PC-9 (cell line): ENCODE data around the gene MSMO1. TPM values are rescaled to one million over a fixed set of nuclear protein-coding genes. Genes with fewer than 3 reads are reported as not detected.

Experiments
- BruUV-seq: library from RNA; stranded (reverse); fragments of 400-500 nt; replicated peaks from 2 replicates; lab custom pipeline; 2021; lab: Mats Ljungman, UMichigan
- CTCF ChIA-PET: fragments of 300-600 bp; sonication (Branson Sonifier 250); formaldehyde crosslinking; loops from one replicate; lab custom pipeline; 2022; ENCODE audit warnings: antibody characterized with exemption; lab: Charles Lee
- POLR2A ChIA-PET: fragments of 300-600 bp; sonication (Branson Sonifier 250); formaldehyde crosslinking; loops from one replicate; lab custom pipeline; 2022; ENCODE audit warnings: antibody characterized with exemption; ENCODE audit not compliant: unreplicated experiment; lab: Charles Lee
- DNase-seq, 2 experiments: peaks; one replicate each; pipeline versions ENCODE4 v3.0.0 to v3.0.0-alpha.2; 2015 to 2022; ENCODE audit warnings: mixed read lengths in 1 of 2
- H2AFZ ChIP-seq: fragments of 200-600 bp; sonication (generic); 2 replicates; pipeline ENCODE4 v1.8.1; 2017; ENCODE audit warnings: antibody characterized with exemption
- H3F3A ChIP-seq: fragments of 200-600 bp; sonication (generic); 2 replicates; pipeline ENCODE4 v1.8.1; 2017; ENCODE audit warnings: antibody characterized with exemption, mild to moderate bottlenecking, low read depth; ENCODE audit not compliant: insufficient read depth
- H3K27ac ChIP-seq: fragments of 200-600 bp; sonication (generic); 2 replicates; pipeline ENCODE4 v1.6.1; 2016; ENCODE audit warnings: mixed run types
- H3K27me3 ChIP-seq: fragments of 200-600 bp; sonication (generic); 2 replicates; pipeline ENCODE4 v1.6.1; 2016; ENCODE audit warnings: low read depth, mixed run types; ENCODE audit not compliant: insufficient read depth
- H3K36me3 ChIP-seq: fragments of 200-600 bp; sonication (generic); 2 replicates; pipeline ENCODE4 v1.6.1; 2016; ENCODE audit warnings: low read depth, mixed run types
- H3K4me1 ChIP-seq: fragments of 200-600 bp; sonication (generic); replicated peaks from 2 replicates; pipeline ENCODE4 v1.6.1; 2016; ENCODE audit warnings: mixed run types; ENCODE audit not compliant: insufficient read depth
- H3K4me2 ChIP-seq: fragments of 200-600 bp; sonication (generic); 2 replicates; pipeline ENCODE4 v1.6.1; 2017; ENCODE audit warnings: mixed run types
- H3K4me3 ChIP-seq: fragments of 200-600 bp; sonication (generic); 2 replicates; pipeline ENCODE4 v1.6.1; 2016; ENCODE audit warnings: mixed run types
- H3K79me2 ChIP-seq: fragments of 200-600 bp; sonication (generic); 2 replicates; pipeline ENCODE4 v1.6.1; 2017; ENCODE audit warnings: low read depth, mixed run types
- H3K9me2 ChIP-seq: fragments of 200-600 bp; sonication (generic); 2 replicates; pipeline ENCODE4 v1.8.1; 2017; ENCODE audit warnings: mild to moderate bottlenecking; ENCODE audit not compliant: insufficient read depth
- H3K9me3 ChIP-seq: fragments of 200-600 bp; sonication (generic); 2 replicates; pipeline ENCODE4 v1.8.1; 2016; ENCODE audit warnings: low read depth; ENCODE audit not compliant: insufficient read depth
- H4K20me1 ChIP-seq: fragments of 200-600 bp; sonication (generic); 2 replicates; pipeline ENCODE4 v1.8.1; 2017; ENCODE audit not compliant: insufficient read depth
- EZH2 ChIP-seq: fragments of 200-600 bp; sonication (generic); IDR thresholded peaks from 2 replicates; pipeline ENCODE4 v1.8.0; 2017; ENCODE audit warnings: antibody characterized with exemption, low read depth
- intact Hi-C: fragments of 100-400 bp; cut with micrococcal nuclease; formaldehyde crosslinking; loops from one replicate; pipeline ENCODE4 v1.10.0; 2022; ENCODE audit not compliant: unreplicated experiment
- total RNA-seq: library from RNA; stranded (reverse); gene quantifications from 2 replicates; pipeline ENCODE4 v1.2.3, GENCODE V29; 2021
- TF ChIP-seq, protein P1 (sequence below): fragments of 200-600 bp; sonication (generic); conservative IDR thresholded peaks from 2 replicates; pipeline ENCODE4 v1.6.1; 2017; ENCODE audit warnings: mixed run types, antibody characterized with exemption, mild to moderate bottlenecking, moderate library complexity

The MSMO1 gene
- total RNA-seq, 1 experiment from 2014 or later = 117 TPM

DNA sequence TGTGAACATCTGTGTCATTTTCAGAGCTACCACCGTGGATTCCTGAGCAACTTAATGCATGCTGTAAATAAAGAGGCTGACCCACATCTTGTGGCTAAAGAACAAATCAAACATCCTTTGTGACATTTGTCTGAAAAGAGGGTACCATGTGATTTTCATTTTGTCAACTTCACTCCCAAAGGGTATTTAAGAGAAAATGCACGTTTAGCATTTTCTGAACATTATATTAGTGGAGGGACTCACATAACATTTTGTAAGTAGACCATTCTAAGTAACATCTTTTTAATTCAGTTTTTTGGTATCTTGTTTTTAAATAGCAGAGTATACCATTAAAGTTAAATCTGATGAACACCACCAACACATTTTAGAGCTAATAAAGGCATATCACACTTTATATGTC lies 34.3 kb downstream of the MSMO1 start:
- CTCF ChIA-PET = interaction anchor here (0.5 kb wide), 1 partner anchor 243 kb away, joined by 5 read pairs; no protein-coding TSS in a partner anchor
- Histone ChIP-seq H3K4me3 (no peak overlapping the region), H3K4me1 (peaks cover 6% of the 10 kb centered on the region; the same call in 1 of the 2 replicates), H3K79me2 (no peaks in the 10 kb centered on the region), H3K27me3 (no peaks in the 10 kb centered on the region), H3K27ac (no peak overlapping the region), H2AFZ (no peak overlapping the region), H3K9me3 (no peaks in the 10 kb centered on the region), H3K9me2 (no peaks in the 10 kb centered on the region), H4K20me1 (no peaks in the 10 kb centered on the region), H3F3A (no peaks in the 10 kb centered on the region), H3K36me3 (no peaks in the 10 kb centered on the region), H3K4me2 (no peak overlapping the region)
- intact Hi-C loops = no loop called here
- BruUV-seq = no TSS peak
- POLR2A ChIA-PET = no interaction called here
- no peak for TF ChIP-seq EZH2
- TF ChIP-seq, protein P1, sequence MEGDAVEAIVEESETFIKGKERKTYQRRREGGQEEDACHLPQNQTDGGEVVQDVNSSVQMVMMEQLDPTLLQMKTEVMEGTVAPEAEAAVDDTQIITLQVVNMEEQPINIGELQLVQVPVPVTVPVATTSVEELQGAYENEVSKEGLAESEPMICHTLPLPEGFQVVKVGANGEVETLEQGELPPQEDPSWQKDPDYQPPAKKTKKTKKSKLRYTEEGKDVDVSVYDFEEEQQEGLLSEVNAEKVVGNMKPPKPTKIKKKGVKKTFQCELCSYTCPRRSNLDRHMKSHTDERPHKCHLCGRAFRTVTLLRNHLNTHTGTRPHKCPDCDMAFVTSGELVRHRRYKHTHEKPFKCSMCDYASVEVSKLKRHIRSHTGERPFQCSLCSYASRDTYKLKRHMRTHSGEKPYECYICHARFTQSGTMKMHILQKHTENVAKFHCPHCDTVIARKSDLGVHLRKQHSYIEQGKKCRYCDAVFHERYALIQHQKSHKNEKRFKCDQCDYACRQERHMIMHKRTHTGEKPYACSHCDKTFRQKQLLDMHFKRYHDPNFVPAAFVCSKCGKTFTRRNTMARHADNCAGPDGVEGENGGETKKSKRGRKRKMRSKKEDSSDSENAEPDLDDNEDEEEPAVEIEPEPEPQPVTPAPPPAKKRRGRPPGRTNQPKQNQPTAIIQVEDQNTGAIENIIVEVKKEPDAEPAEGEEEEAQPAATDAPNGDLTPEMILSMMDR = no peak
- DNase-seq = no peak

DNA sequence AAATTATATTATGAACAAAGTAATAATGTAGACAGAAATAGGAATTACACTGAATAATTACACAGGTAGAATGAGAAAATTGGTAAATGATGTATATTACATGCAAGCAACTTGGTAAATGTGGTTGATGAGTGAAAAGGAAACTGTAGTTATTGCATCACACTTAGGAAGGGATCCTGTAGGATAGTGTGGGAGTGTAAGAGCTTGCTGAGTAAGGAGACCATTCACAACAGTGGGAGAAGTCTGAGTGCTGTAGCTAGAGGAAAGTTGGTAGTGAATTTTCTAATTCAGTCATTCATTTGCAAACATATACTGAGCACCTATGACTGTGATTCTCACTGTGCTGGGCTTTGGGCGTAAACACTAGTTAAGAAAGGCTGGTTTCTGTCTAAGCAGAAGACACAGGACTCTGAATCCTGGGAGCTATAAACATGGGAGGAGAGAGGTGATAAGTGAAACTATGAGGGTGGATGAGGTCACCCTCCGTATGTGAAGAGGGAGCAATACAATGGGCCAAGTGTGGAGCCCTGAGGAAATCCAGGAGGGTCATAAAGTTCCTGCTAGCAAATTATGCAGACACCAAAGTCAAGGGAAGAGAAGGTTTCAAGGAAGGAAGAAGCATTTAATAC lies 37.1 kb downstream of the MSMO1 start:
- no peak overlapping the region for H3K4me2 ChIP-seq
- H3K36me3 ChIP-seq = no peaks in the 10 kb centered on the region
- H4K20me1 ChIP-seq = no peaks in the 10 kb centered on the region
- no TSS peak for BruUV-seq
- TF ChIP-seq EZH2 = no peak
- TF ChIP-seq, protein P1 = no peak
- no peak overlapping the region for H3K4me3 ChIP-seq
- H3K4me1 ChIP-seq = peaks cover 3% of the 10 kb centered on the region; the same call in 1 of the 2 replicates
- ChIA-PET POLR2A (no interaction called here), CTCF (no interaction called here)
- no peaks in the 10 kb centered on the region for H3K27me3 ChIP-seq
- intact Hi-C loops = no loop called here
- H3F3A ChIP-seq = no peaks in the 10 kb centered on the region
- no peak overlapping the region for H3K27ac ChIP-seq
- H3K79me2 ChIP-seq = no peaks in the 10 kb centered on the region
- no peak overlapping the region for H2AFZ ChIP-seq
- no peaks in the 10 kb centered on the region for H3K9me2 ChIP-seq
- no peak for DNase-seq
- no peaks in the 10 kb centered on the region for H3K9me3 ChIP-seq

- Histone ChIP-seq H3K4me2 (no peak overlapping the region), H3K9me3 (no peaks in the 10 kb centered on the region), H3K79me2 (no peaks in the 10 kb centered on the region), H3K9me2 (no peaks in the 10 kb centered on the region), H3K4me1 (no peaks in the 10 kb centered on the region), H3K4me3 (no peak overlapping the region), H3K27me3 (no peaks in the 10 kb centered on the region), H3F3A (no peaks in the 10 kb centered on the region), H3K36me3 (no peaks in the 10 kb centered on the region), H4K20me1 (no peaks in the 10 kb centered on the region), H2AFZ (no peak overlapping the region), H3K27ac (no peak overlapping the region)
- peak in 1 of 2 experiments; percentile 36 for DNase-seq
- TF ChIP-seq, protein P1 = no peak
- no peak for TF ChIP-seq EZH2
- intact Hi-C loops = no loop called here
- BruUV-seq = no TSS peak
- CTCF ChIA-PET = no interaction called here
- POLR2A ChIA-PET = no interaction called here
Observed at GRCh38 chr4:165367040-165367439, 39.6 kb downstream of the MSMO1 start.
